GM13977 (cell line): ENCODE results near the gene GDF7.

Experiments used
- DNase-seq: peaks from one replicate; pipeline ENCODE4 v3.0.0; 2012; ENCODE audit warnings: low spot score
- in situ Hi-C: fragments of 300-500 bp; cut with MboI; formaldehyde crosslinking; loops from one replicate; pipeline ENCODE4 v1.12.0; 2022; ENCODE audit warnings: low sequenced_read_pairs, low pct_unique_long_range_greater_than_20kb, mixed read lengths, inconsistent platforms; ENCODE audit not compliant: unreplicated experiment
- TF ChIP-seq, protein P1 (sequence below): IDR thresholded peaks from 2 replicates; pipeline ENCODE4 v1.5.1; 2012; ENCODE audit warnings: mild to moderate bottlenecking, control low read depth; ENCODE audit not compliant: insufficient read depth; ENCODE audit errors: extremely low read depth, missing control alignments

The GDF7 gene

DNA sequence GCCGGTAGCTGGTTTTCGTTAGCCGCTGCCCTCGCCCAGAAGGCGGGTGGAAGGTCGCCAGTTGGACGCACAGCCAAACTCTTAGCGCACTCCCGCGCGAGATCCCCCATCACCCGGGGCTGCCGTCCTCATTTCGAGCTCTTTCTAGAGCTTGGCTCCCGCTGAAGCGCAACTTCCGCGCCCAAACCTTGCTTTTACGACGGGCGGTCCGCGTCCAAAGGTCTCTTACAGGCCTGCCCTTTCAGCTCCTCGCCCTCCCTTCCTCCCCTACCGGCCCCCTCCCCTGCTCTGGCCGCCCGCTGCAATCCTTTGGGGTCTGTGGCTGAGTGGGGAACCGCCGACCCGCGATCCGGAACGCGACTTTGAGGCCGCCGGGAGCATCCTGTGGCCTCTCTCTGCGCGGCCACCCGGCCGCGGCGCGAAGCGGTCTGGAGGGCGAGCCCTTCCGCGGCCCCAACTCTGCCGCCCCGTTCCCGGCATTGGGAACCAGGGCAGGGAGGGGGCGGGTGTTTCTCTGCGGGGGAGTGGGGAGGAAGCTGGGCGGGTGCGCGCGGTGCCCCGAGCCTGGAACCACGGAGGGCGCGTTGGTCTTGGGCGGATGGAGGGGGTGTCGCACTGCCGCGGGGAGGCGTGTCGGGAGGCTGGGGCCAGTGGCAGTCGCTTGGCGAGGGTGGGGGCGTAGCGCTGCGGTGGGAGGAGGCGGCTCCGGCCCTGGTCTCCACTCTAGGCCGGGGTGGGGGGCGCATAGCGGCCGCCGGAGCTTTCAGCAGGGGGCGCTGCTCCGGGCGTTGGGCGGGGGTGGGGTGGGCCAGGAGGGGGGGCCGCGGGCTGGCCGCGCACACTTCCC is at the start of gene GDF7:
Gene GDF7 (plus strand): TSS at position 841 of the 847 bp plus-strand sequence. CDS start 96 bp downstream, outside the sequence.
- TF ChIP-seq, protein P1, sequence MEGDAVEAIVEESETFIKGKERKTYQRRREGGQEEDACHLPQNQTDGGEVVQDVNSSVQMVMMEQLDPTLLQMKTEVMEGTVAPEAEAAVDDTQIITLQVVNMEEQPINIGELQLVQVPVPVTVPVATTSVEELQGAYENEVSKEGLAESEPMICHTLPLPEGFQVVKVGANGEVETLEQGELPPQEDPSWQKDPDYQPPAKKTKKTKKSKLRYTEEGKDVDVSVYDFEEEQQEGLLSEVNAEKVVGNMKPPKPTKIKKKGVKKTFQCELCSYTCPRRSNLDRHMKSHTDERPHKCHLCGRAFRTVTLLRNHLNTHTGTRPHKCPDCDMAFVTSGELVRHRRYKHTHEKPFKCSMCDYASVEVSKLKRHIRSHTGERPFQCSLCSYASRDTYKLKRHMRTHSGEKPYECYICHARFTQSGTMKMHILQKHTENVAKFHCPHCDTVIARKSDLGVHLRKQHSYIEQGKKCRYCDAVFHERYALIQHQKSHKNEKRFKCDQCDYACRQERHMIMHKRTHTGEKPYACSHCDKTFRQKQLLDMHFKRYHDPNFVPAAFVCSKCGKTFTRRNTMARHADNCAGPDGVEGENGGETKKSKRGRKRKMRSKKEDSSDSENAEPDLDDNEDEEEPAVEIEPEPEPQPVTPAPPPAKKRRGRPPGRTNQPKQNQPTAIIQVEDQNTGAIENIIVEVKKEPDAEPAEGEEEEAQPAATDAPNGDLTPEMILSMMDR = peak; percentile 36
- in situ Hi-C loops = loop anchor here (10.0 kb wide), 1 partner anchor 298 kb away; no protein-coding TSS in a partner anchor
- peak; percentile 79 for DNase-seq

DNA sequence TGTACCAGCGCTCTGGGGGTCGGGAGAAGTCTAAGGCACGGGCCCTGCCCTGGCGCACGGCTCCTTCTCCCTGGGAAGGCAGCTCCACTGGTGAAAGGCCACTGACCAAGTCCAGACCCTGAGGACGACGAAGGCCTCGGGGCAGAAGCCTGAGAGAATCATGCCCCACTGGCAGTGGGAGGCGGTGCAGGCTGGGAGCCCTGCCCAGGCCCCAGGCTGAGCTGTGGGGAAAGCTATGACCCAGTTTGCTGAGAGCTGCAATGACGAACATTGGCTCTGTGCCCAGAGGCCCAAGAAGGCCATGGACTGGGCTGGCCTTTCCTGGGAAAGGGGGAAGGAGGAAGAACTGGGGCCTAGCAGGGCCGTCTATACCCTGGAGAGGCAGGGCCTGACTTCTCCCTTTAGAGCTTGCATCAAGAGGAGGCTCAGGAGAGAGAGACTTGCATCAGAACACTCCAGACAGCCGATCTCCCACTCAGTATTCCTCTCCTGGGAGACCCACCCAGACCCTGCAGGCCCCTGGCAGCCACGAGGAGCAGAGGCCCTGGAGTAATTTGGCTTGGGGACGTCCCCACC is 49.0 kb upstream of the GDF7 start:
- in situ Hi-C loops = no loop called here
- TF ChIP-seq, protein P1 = no peak
- DNase-seq = no peak

GRCh38 chr2:20618468-20618885 is 48.5 kb upstream of the GDF7 start:
- DNase-seq = no peak
- TF ChIP-seq, protein P1 = no peak
- in situ Hi-C loops = no loop called here

GRCh38 chr2:20618886-20619521 is 47.9 kb upstream of the GDF7 start:
- DNase-seq = no peak
- in situ Hi-C loops = no loop called here
- TF ChIP-seq, protein P1 = no peak

GRCh38 chr2:20619624-20620024 is 47.3 kb upstream of the GDF7 start:
- in situ Hi-C loops = no loop called here
- TF ChIP-seq, protein P1 = no peak
- DNase-seq = no peak

DNA sequence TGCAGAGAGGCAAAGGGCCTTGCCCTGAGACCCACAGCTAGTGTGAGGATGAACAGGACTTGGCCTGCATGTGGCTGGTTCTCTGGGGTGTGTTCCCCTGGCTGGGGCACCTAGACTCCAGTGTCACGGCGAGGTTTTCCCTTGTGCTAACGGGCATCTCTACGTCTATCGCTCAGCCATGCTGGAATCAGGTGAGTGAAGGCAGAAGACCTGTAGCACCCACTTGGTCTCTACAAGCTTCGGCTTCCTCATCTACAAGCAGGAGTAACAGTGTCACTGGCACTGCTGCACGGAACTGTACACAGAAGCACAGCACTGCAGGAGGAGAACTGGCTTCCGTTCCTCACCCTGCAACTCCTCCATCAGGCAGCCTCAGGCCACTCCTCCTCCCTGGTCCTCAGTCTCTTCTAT is 46.7 kb upstream of the GDF7 start:
- in situ Hi-C loops = no loop called here
- no peak for DNase-seq

More for the DNA sequence above, 46.7 kb upstream of the GDF7 start:
- TF ChIP-seq, protein P1 = no peak
